Measurements from ENCODE around the gene TPRN. TPM values are rescaled to one million over a fixed set of nuclear protein-coding genes. Genes with fewer than 3 reads are reported as not detected.

TPRN gene
- total RNA-seq, 2 experiments from 2014 or later, result 7.3 to 7.6 TPM

- Mint-ChIP-seq H3K4me1 (peaks cover 42% of the 10 kb centered on the region), H3K4me3 (peak overlapping the region; percentile 95), H3K27ac (peak overlapping the region; percentile 88), H3K27me3 (no peaks in the 10 kb centered on the region), H3K9me3 (no peaks in the 10 kb centered on the region), H3K36me3 (peaks cover 27% of the 10 kb centered on the region)
- DNase-seq, result no peak
Observed at GRCh38 chr9:137206602-137207001, 6.1 kb upstream of the TPRN start.

DNA sequence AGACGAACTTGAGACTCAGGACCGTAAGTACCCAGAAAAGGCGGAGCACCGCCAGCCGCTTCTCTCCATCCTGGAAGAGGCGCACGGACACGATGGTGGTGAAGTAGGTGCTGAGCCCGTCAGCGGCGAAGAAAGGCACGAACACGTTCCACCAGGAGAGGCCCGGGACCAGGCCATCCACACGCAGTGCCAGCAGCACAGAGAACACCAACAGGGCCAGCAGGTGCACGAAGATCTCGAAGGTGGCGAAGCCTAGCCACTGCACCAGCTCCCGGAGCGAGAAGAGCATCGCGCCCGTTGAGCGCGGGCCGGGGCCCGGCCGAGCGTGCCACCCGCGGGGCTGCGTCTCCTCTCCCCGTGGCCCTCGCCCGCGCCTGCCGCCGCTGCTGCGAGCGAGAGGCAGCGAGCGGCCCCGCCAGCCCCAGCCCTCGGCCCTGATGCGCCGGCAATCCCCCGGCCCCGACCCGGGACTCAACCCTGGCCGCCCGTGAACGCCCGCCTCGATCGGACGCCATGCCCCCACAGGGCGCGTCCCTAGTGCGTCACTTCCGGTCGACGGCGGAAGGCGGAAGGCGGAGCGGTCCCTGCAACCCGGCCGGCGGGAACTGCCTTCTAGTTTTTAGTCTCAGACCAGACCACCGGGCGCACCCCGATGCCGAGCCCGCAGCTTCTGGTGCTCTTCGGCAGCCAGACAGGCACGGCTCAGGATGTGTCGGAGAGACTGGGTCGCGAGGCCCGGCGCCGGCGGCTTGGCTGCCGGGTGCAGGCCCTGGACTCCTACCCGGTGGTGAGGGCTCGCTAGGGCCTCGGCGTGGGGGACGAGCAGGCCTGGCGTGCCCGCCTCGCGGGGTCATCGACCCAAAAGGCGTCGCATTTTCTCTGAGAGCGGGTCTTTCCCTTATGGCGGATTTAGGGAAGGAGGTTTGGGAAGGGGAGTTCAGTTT lies 4.9 kb upstream of the TPRN start, which contains the start of the genes NDOR1 and TMEM203:
Gene NDOR1, plus strand, starts transcription at position 575 of the 944 bp plus-strand sequence. Its CDS starts 78 bp downstream, at position 653.
Gene TMEM203, minus strand, starts transcription at position 523 of the 944 bp plus-strand sequence. Its CDS starts 234 bp downstream, at position 289.
- Mint-ChIP-seq H3K36me3 (peaks cover 22% of the 10 kb centered on the region), H3K9me3 (no peaks in the 10 kb centered on the region), H3K27ac (peak within 1 kb of the TSS; percentile 93), H3K4me1 (peaks cover 45% of the 10 kb centered on the region), H3K4me3 (peak within 1 kb of the TSS; percentile 95), H3K27me3 (no peaks in the 10 kb centered on the region)
- peak; percentile 96 for DNase-seq

GRCh38 chr9:137204731-137205125 lies 4.2 kb upstream of the TPRN start:
- peak overlapping the region; percentile 95 for H3K4me3 Mint-ChIP-seq
- peaks cover 45% of the 10 kb centered on the region for H3K4me1 Mint-ChIP-seq
- peak overlapping the region; percentile 93 for H3K27ac Mint-ChIP-seq
- no peak for DNase-seq
- H3K9me3 Mint-ChIP-seq, result no peaks in the 10 kb centered on the region
- H3K36me3 Mint-ChIP-seq, result peaks cover 18% of the 10 kb centered on the region
- H3K27me3 Mint-ChIP-seq, result no peaks in the 10 kb centered on the region

GRCh38 chr9:137202966-137203365 lies 2.4 kb upstream of the TPRN start:
- peaks cover 43% of the 10 kb centered on the region for H3K4me1 Mint-ChIP-seq
- H3K27ac Mint-ChIP-seq, result no peak overlapping the region
- H3K36me3 Mint-ChIP-seq, result peaks cover 11% of the 10 kb centered on the region
- no peaks in the 10 kb centered on the region for H3K9me3 Mint-ChIP-seq
- no peak for DNase-seq
- no peak overlapping the region for H3K4me3 Mint-ChIP-seq
- no peaks in the 10 kb centered on the region for H3K27me3 Mint-ChIP-seq

DNA sequence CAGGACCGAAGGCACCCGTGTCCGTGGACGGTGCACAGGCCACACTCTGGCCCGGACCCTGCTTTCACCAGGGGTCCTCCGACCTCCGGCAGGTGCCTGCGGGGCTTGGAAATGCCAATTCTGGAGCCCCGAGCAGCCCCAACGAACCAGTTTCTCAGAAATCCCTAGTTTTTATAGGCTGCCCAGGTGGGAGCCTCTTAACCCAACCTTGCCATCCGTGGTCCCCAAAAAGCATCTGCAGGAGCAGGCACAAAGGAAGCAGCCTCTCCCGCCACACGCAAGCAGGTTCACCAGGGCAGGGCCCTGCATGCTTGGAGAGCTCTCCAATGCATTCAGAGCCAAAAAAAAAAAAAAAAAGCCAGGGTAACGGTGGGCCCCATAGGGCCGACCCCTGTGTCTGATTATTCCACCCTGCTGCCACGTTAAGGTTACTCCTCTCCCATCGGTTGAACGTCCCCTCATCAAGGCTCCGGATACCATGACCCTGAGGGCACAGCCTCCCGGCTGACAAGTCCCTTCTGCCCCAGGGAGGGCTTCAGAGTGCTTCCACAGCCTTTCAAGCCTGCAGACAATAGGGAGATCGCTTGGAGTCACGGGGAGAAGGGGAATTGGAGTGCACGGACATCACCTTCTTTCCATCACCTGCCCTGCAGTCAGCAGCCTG lies 796 bp upstream of the TPRN start:
- H3K36me3 Mint-ChIP-seq, result peaks cover 5% of the 10 kb centered on the region
- DNase-seq, result no peak
- peak overlapping the region; percentile 78 for H3K4me3 Mint-ChIP-seq
- H3K4me1 Mint-ChIP-seq, result peaks cover 34% of the 10 kb centered on the region
- no peaks in the 10 kb centered on the region for H3K9me3 Mint-ChIP-seq
- H3K27me3 Mint-ChIP-seq, result no peaks in the 10 kb centered on the region
- peak overlapping the region; percentile 76 for H3K27ac Mint-ChIP-seq

DNA sequence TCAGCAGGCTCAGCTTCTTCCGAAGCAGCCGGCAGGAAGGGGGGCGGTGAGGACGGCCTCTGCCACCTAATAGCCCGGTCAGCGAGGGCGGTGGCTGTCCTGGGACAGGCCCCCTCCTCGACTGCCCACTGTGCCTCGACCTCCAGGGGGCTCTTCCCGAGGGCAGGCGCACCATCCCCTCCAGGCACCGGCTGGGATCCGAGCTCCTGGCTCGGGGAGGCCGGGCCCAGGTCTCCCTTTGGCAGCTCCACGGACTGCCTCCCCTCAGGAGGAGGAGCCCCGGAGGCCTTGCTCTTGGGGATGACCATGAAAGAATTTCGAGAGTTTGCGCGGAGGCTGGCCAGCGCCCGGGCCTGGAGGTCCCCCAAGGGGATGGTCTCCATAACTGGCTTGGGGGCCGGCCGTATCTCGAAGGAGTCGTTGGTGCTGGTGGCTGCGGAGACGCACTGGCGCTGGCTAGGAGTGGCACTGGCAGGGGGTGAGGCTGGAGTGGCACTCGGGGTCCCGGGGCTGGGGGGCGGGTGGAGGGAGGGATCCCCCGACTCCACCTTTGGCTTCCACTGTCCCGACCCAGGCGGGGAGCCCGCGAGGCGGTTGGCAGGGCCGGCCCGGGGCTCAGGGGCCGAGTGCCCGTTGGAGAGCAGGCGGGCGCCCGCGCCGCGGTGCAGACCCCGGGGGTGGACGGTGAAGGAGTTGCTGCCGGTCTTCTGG lies 975 bp downstream of the TPRN start:
- H3K9me3 Mint-ChIP-seq, result no peaks in the 10 kb centered on the region
- peaks cover 29% of the 10 kb centered on the region for H3K4me1 Mint-ChIP-seq
- H3K36me3 Mint-ChIP-seq, result no peaks in the 10 kb centered on the region
- H3K27me3 Mint-ChIP-seq, result no peaks in the 10 kb centered on the region
- DNase-seq, result no peak
- H3K4me3 Mint-ChIP-seq, result peak overlapping the region; percentile 75
- peak overlapping the region; percentile 25 for H3K27ac Mint-ChIP-seq

DNA sequence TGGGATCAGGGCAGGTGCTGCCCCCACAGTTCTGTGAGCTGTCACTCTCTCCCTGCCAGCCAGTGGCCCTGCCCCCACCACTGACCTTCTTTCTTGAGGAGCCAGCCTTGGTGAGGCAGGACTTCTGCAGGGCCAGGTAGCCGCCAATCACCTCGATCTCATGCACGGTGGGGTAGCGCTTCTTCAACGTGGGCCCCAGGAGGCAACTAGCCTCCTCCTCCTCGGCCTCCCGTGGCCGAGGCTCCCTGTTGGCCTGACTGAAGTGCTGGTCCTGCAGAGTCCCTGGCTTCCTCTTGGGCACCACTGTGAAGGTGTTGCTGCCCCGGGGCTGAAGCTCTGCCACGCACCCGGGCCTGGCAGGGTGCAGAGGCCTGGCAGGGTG lies 1.6 kb downstream of the TPRN start:
- H3K4me1 Mint-ChIP-seq, result peaks cover 22% of the 10 kb centered on the region
- no peak overlapping the region for H3K27ac Mint-ChIP-seq
- no peak for DNase-seq
- H3K4me3 Mint-ChIP-seq, result no peak overlapping the region
- no peaks in the 10 kb centered on the region for H3K27me3 Mint-ChIP-seq
- H3K36me3 Mint-ChIP-seq, result no peaks in the 10 kb centered on the region
- no peaks in the 10 kb centered on the region for H3K9me3 Mint-ChIP-seq

DNA sequence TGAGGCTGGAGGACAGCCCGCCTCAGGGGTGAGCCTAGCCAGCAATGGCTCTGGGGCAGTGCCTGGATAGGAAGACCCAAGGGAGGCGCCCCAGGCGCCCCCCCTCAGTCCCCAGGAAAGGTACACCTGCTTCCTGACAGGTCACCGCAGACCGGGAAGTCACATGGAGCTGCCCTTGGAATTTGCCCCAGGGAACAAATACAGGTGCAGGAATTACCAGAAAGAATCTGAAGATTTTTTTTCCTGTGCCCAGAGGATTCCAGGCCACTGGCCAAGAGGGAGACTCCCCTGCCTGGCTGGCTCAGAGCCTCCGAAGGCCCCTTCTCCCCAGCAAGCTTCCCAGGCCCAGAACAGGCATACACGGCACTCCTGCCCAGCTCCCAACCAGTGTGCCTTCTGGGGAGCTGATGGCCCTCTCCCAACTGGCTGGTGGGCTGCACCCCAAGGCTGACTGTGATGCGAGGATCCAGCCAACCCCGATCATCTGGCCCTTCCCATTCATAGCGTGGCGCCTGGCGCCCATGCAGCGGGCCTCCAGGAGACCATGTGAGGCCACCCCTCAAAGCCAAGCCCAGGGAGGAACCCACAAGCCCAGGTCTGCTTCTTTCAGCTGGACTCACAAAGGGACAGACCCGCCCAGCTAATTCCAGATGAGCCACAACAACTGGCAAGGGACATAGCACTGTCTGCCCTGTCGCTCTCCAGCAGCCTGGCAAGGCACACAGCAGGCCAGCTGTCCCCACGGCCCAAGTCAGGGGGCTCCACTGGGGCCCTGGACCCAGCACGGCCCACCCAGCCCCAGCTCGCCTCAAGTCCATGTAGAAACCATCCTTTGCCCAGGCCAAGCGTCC lies 2.3 kb downstream of the TPRN start:
- Mint-ChIP-seq H3K4me3 (no peak overlapping the region), H3K27me3 (no peaks in the 10 kb centered on the region), H3K4me1 (peaks cover 20% of the 10 kb centered on the region), H3K9me3 (no peaks in the 10 kb centered on the region), H3K36me3 (no peaks in the 10 kb centered on the region), H3K27ac (no peak overlapping the region)
- no peak for DNase-seq

DNA sequence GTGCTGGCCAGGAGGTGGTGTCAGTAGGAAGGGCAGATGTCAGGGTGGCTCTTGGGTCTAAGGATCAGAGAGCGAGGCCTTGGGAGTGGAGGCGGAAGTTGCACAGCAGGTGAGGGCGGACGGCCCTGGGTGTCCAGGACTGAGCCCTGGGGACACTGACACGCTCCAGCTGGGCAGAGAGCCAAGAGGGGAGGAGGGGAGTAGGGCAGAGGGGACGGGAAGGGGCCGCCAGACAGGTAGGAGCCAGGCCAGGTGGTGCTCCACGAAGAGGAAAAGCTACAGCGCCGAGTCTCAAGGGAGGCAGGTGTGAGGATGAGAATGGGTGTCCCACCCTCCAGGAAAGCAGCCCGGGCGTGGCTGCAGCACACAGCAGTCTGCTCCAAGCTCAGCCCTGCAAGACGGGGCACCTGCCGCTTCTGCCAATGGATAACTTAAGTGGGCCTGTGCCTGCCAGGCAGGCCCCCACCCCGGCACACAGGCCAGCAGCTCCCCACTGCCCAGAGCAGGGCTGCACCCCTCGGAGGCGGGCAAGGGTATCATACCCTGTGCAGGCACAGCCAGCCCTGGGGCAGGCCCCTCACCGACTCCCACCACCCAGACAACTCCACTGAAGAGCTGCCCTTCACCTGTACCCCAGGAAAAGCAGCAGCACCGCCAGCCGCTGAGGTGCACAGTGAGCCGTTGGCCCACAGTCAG lies 4.9 kb downstream of the TPRN start:
- no peak for DNase-seq
- Mint-ChIP-seq H3K4me3 (no peak overlapping the region), H3K27me3 (no peaks in the 10 kb centered on the region), H3K9me3 (no peaks in the 10 kb centered on the region), H3K36me3 (no peaks in the 10 kb centered on the region), H3K27ac (peak overlapping the region; percentile 39), H3K4me1 (peaks cover 9% of the 10 kb centered on the region)

- H3K27me3 Mint-ChIP-seq, result no peaks in the 10 kb centered on the region
Observed at GRCh38 chr9:137194909-137195308, 5.6 kb downstream of the TPRN start.

DNA sequence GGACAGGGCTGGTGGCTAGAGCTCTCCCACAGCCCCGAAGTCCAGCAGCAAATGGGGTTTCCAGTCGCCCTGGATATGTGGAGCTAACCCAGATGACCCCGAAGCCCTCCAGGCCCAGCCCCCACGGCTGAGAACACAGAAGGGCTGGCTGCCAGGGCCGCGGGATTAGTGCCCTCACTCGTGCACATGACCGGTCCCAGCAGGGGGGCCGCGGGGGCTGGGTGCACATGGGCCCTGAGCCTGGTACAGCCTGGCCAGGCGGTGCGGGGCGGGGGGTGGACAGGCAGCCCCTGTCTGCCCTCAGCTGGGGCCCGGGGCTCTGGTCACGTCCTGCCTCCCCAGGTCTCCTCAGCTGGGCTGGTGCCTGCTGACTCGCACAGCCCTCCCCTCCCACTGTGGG lies 6.2 kb downstream of the TPRN start:
- Mint-ChIP-seq H3K4me1 (peaks cover 10% of the 10 kb centered on the region), H3K4me3 (no peak overlapping the region), H3K9me3 (no peaks in the 10 kb centered on the region), H3K27ac (no peak overlapping the region), H3K27me3 (no peaks in the 10 kb centered on the region), H3K36me3 (peaks cover 2% of the 10 kb centered on the region)
- no peak for DNase-seq

More at GRCh38 chr9:137194909-137195308, 5.6 kb downstream of the TPRN start:
- no peak for DNase-seq
- Mint-ChIP-seq H3K4me3 (no peak overlapping the region), H3K36me3 (no peaks in the 10 kb centered on the region), H3K27ac (no peak overlapping the region), H3K4me1 (peaks cover 9% of the 10 kb centered on the region), H3K9me3 (no peaks in the 10 kb centered on the region)

DNA sequence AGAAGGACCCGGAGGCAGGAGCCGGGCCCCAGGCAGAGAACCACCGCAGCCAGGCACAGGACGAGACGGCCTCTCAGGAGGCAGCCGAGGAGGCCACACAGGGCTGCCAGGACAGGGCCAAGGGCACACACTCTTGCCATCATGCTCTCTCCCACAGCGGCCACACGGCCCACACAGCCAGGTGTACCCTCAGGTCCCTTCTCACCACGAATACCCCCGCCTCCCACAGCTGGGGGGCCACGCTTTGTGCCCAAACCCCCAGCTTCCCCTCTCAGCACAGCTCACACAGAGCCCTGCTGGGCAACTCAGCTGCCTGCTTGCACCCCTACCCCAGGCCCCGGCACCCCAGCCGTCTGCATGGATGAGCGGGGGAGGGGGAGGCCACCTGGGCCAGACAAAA lies 6.8 kb downstream of the TPRN start:
- H3K27ac Mint-ChIP-seq, result no peak overlapping the region
- no peaks in the 10 kb centered on the region for H3K27me3 Mint-ChIP-seq
- H3K4me1 Mint-ChIP-seq, result peaks cover 11% of the 10 kb centered on the region
- no peaks in the 10 kb centered on the region for H3K9me3 Mint-ChIP-seq
- H3K36me3 Mint-ChIP-seq, result peaks cover 4% of the 10 kb centered on the region
- H3K4me3 Mint-ChIP-seq, result no peak overlapping the region
- DNase-seq, result no peak

DNA sequence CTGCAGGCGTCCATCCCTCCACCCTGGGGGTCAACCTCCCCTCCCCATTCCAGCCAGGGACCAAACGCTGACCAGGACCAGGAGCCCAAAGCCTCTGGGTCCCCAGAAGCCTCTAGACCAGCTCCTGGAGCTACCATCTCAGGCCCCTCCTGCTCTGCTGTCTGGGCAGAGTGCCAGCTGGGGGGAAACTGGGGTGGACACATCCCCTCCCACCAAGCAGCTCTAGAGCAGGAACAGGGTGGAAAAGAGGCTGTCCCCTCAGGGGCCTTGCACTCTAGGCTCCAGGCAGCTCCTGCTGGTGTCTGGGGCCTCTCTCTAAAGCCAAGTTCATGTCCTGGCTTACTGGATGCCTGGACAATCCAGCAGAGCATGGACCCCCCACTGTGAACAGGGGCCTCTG lies 7.7 kb downstream of the TPRN start:
- Mint-ChIP-seq H3K9me3 (no peaks in the 10 kb centered on the region), H3K4me3 (no peak overlapping the region), H3K36me3 (peaks cover 4% of the 10 kb centered on the region), H3K27ac (no peak overlapping the region), H3K27me3 (no peaks in the 10 kb centered on the region), H3K4me1 (peaks cover 11% of the 10 kb centered on the region)
- no peak for DNase-seq

DNA sequence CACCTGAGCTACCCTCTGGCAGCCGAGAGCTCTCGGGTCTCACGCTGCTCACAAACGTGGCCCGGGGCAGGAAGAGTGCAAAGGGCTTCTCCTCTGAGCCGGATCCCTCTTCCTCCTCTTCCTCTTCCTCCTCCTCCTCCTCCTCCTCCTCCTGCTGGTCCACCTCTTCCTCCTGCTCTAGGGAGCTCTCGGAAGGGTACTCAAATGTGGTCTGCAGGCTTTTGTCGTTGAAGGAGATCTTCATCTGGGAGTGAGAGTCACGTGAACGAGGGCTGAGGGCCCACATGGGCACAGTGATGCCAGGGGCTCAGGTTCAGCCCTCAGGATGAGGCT lies 8.1 kb downstream of the TPRN start:
- Mint-ChIP-seq H3K27ac (no peak overlapping the region), H3K4me1 (peaks cover 15% of the 10 kb centered on the region), H3K27me3 (no peaks in the 10 kb centered on the region), H3K4me3 (no peak overlapping the region), H3K9me3 (no peaks in the 10 kb centered on the region), H3K36me3 (peaks cover 8% of the 10 kb centered on the region)
- no peak for DNase-seq

All from activated naive CD8-positive, alpha-beta T cell treated with anti-CD3 and anti-CD28 coated beads for 36 hours (primary cell).